ENCODE data around the gene ARID1B.

DNA sequence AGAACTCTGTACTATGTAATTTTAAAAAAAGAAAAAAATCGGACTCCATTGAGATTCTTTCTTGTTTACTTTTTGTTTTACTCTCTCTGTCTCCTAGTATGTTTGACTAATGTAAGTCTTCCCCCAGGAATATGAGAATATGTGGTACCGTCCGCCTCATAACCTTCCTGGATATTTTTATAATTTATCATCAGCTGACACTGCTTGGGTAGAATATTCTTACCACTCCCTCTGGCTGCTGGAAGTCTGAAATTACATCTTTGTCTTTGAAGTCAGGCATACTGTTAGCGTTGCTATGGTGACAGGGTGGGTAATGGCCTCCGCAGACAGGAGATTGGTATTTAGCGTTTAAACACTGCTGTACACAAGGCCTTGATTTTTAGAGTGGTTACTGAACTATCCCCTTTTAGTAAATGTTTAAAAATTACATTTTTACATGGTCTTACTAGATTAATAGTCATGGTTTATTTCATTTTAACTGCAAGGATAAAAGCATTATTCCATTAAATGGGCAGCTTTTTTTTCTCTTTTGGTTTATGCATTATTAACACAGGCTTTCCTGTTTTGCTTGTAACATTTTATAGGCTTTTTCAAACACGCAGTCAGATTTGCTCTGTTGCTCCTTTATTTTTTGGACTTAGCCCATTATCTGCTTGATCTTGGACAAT, 176.4 kb downstream of the ARID1B start:
- TF ChIP-seq GABPA (IDR thresholded peaks at IDR 0.05; ENCODE audit: low read depth), result no peak
- TF ChIP-seq, protein P1, sequence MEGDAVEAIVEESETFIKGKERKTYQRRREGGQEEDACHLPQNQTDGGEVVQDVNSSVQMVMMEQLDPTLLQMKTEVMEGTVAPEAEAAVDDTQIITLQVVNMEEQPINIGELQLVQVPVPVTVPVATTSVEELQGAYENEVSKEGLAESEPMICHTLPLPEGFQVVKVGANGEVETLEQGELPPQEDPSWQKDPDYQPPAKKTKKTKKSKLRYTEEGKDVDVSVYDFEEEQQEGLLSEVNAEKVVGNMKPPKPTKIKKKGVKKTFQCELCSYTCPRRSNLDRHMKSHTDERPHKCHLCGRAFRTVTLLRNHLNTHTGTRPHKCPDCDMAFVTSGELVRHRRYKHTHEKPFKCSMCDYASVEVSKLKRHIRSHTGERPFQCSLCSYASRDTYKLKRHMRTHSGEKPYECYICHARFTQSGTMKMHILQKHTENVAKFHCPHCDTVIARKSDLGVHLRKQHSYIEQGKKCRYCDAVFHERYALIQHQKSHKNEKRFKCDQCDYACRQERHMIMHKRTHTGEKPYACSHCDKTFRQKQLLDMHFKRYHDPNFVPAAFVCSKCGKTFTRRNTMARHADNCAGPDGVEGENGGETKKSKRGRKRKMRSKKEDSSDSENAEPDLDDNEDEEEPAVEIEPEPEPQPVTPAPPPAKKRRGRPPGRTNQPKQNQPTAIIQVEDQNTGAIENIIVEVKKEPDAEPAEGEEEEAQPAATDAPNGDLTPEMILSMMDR (IDR thresholded peaks at IDR 0.05 in 2 of 3, conservative IDR thresholded peaks at IDR 0.05 in 1 of 3; ENCODE audit: control insufficient read depth in 2 of 3, extremely low read depth in 1 of 3, insufficient read depth in 1 of 3, low read depth in 3 of 3, low read length in 3 of 3), result peak in 1 of 3 experiments; percentile 40; a peak in 2 of 6 replicates
- no peak for TF ChIP-seq JUNB (IDR thresholded peaks at IDR 0.05)
- TF ChIP-seq, protein P2, sequence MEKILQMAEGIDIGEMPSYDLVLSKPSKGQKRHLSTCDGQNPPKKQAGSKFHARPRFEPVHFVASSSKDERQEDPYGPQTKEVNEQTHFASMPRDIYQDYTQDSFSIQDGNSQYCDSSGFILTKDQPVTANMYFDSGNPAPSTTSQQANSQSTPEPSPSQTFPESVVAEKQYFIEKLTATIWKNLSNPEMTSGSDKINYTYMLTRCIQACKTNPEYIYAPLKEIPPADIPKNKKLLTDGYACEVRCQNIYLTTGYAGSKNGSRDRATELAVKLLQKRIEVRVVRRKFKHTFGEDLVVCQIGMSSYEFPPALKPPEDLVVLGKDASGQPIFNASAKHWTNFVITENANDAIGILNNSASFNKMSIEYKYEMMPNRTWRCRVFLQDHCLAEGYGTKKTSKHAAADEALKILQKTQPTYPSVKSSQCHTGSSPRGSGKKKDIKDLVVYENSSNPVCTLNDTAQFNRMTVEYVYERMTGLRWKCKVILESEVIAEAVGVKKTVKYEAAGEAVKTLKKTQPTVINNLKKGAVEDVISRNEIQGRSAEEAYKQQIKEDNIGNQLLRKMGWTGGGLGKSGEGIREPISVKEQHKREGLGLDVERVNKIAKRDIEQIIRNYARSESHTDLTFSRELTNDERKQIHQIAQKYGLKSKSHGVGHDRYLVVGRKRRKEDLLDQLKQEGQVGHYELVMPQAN (conservative IDR thresholded peaks at IDR 0.05), result no peak
- no peak for TF ChIP-seq CREB1 (IDR thresholded peaks at IDR 0.05; ENCODE audit: low read depth)
- TF ChIP-seq EZH2 (IDR thresholded peaks at IDR 0.05; ENCODE audit: borderline replicate concordance, control insufficient read depth, low read depth, low read length), result no peak
- no peak for TF ChIP-seq ZNF274 (IDR thresholded peaks at IDR 0.05; ENCODE audit: insufficient read depth, insufficient read length)
- no peak for TF ChIP-seq IKZF1 (conservative IDR thresholded peaks at IDR 0.05)
- no peak for TF ChIP-seq FOS (IDR thresholded peaks at IDR 0.05; ENCODE audit: borderline replicate concordance, extremely low read depth, insufficient read length)
- TF ChIP-seq, protein P3, sequence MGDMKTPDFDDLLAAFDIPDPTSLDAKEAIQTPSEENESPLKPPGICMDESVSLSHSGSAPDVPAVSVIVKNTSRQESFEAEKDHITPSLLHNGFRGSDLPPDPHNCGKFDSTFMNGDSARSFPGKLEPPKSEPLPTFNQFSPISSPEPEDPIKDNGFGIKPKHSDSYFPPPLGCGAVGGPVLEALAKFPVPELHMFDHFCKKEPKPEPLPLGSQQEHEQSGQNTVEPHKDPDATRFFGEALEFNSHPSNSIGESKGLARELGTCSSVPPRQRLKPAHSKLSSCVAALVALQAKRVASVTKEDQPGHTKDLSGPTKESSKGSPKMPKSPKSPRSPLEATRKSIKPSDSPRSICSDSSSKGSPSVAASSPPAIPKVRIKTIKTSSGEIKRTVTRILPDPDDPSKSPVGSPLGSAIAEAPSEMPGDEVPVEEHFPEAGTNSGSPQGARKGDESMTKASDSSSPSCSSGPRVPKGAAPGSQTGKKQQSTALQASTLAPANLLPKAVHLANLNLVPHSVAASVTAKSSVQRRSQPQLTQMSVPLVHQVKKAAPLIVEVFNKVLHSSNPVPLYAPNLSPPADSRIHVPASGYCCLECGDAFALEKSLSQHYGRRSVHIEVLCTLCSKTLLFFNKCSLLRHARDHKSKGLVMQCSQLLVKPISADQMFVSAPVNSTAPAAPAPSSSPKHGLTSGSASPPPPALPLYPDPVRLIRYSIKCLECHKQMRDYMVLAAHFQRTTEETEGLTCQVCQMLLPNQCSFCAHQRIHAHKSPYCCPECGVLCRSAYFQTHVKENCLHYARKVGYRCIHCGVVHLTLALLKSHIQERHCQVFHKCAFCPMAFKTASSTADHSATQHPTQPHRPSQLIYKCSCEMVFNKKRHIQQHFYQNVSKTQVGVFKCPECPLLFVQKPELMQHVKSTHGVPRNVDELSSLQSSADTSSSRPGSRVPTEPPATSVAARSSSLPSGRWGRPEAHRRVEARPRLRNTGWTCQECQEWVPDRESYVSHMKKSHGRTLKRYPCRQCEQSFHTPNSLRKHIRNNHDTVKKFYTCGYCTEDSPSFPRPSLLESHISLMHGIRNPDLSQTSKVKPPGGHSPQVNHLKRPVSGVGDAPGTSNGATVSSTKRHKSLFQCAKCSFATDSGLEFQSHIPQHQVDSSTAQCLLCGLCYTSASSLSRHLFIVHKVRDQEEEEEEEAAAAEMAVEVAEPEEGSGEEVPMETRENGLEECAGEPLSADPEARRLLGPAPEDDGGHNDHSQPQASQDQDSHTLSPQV (IDR thresholded peaks at IDR 0.05), result no peak
- no peak for TF ChIP-seq POLR2A (IDR thresholded peaks at IDR 0.05; ENCODE audit: low read depth, low read length)
- no peak for TF ChIP-seq KAT2A (conservative IDR thresholded peaks at IDR 0.05; ENCODE audit: control insufficient read depth, low read depth, low read length)

All from GM12878 (cell line).